ENCODE results near the gene CRACDL.

Gene CRACDL, protein sequence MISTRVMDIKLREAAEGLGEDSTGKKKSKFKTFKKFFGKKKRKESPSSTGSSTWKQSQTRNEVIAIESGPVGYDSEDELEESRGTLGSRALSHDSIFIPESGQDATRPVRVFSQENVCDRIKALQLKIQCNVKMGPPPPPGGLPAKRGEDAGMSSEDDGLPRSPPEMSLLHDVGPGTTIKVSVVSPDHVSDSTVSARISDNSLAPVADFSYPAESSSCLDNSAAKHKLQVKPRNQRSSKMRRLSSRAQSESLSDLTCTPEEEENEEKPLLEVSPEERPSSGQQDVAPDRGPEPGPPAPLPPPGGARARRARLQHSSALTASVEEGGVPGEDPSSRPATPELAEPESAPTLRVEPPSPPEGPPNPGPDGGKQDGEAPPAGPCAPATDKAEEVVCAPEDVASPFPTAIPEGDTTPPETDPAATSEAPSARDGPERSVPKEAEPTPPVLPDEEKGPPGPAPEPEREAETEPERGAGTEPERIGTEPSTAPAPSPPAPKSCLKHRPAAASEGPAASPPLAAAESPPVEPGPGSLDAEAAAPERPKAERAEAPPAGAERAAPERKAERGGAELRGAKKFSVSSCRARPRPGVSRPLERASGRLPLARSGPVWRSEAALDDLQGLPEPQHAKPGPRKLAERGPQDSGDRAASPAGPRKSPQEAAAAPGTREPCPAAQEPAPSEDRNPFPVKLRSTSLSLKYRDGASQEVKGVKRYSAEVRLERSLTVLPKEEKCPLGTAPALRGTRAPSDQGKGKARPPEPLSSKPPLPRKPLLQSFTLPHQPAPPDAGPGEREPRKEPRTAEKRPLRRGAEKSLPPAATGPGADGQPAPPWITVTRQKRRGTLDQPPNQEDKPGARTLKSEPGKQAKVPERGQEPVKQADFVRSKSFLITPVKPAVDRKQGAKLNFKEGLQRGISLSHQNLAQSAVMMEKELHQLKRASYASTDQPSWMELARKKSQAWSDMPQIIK

DNA sequence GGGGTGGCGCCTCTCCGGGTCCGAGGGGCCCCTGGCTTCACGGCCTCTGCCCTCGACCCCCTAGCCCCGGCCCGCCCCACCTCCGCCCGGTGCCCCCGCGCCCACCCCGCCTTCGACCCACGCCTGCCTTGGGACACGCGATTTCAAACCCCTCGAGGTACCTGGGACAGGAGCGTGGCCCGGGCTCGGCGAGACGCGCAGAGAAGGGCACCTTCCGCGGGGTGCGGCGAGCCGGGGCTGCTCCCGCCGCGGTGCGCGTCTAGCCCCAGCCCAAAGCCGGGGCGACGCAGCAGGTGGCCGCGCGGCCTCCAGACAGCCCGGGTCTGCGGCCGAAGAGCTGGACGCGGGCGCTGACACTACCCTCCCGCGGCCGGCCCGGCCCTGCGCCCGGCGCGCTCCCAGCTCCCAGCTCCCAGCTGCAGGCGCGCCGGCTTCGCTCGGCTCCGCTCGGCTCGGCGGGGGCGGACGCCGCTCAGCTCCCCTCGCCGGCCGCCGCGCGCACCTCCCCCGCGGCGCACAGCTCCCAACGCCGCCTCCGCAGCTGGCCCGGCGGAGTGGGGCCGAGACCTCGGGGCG lies at the start of gene CRACDL:
Gene CRACDL (minus strand): TSS at position 449 of the 576 bp plus-strand sequence. CDS start 89,425 bp downstream, outside the sequence.
- DNase-seq = no peak

GRCh38 chr2:98975611-98976010 lies 39.6 kb upstream of the CRACDL start:
- DNase-seq = no peak

DNA sequence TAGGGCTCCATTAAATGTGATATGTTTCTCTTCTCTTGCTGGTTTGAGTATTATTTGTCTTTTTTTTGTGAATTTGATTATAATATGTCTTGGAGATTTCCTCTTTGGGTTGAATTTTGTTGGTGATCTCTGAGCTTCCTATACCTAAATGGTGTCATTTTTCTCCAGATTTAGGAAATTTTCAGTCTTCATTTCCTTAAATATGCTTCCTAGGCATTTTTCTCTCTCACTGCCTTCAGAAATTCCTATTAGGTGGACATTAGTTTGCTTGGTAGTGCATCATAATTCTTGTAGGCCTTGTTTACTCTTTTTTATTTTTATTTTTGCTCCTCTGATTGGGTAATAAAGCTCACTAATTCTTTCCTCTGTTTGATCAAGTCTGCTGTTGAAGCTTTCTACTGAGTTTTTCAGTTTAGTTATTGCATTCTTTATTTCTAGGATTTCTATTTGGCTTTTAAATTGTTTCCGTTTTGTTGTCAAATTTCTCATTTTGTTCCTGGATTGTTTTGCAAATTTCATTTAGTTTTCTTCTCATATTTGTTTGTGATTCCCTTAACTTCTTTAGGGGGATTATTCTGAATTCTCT lies 36.6 kb upstream of the CRACDL start:
- DNase-seq = no peak

DNA sequence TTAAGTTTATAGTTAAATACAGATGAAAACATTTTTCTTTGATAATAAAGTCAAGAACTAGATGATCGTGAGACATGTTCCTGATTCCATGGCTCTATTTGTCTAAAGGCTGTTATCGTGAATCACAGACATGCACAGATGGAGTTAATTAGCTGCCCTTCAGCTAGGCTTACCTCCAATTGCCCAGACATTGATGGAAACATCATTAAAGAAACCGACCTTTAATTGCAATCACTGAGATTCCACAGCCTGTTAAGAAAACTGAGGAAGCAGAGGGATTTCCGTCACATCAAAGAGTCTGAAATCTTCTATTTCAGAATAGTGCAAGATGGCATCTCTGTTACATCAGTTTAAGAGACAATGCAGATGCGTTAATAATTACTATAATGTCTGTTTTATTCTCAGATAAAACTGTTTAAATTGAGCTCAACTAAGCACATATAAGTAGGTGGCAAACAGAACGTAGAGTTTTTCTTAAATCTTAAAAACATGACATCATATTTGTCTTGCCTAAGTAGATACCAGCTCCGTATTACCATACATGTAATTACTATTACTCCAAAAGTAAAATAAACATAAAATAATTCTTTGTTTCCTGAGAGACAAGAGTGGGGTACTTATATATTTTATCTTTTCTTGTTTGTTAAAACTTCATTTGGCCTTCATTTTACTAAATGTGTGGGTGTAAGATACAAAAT lies 23.9 kb upstream of the CRACDL start:
- DNase-seq = no peak

DNA sequence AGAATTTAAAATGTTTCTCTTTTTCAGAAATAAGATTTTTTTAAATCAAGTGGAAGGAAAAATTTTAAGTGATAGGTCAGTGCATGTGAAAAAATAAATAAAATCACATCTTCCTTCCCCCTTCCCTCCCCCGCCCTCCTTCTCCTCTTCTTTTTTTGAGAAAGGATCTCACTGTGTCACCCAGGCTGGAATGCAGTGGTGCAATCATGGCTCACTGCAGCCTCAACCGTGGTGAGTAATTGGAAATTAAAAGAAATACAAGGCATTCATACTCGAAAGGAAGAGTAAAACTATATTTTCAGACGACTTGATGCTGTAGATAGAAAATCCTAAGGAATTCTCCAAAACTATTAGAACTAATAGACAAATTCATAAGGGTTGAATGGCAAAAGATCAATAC lies 16.9 kb upstream of the CRACDL start:
- no peak for DNase-seq

DNA sequence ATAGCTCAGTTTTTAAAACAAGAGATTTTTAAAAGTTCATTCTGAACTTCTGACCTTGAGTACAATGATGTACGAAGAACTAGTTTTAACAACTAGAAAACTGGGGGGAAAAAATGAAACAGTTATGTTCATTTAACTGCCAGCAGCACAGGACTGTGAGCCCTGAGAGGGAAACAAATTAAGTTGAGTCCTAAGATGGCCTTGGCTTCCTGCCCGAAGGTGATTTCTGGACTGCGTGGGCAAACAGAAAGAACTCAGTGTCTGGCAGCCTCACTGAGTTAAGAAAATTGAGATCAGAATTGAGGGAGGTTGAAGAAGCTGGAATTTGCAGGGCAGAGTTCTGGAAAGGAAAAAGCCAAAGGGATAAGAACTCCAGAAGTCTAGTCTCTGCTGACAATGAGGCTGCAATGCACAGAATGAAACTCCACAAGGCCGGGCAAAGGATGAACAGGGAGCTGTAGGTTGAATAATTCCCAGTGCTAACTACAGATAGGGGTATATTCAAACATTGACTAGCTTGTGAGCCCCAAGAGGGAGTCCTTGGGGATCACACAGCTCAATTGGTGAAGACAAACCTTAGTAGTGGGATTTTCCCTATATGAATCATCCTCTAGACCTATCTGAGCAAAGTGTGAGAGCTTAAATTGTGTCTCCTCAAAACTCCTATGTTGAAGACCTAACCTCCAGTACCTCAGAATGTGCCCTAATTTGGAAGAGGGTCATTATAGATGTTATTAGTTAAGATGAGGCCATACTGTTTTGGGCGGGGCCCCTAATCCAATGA lies 13.1 kb upstream of the CRACDL start:
- DNase-seq = no peak

- no peak for DNase-seq
These were observed 11.5 kb upstream of the CRACDL start for GRCh38 chr2:98947554-98947953.

GRCh38 chr2:98946855-98947254 lies 10.8 kb upstream of the CRACDL start:
- no peak for DNase-seq

DNA sequence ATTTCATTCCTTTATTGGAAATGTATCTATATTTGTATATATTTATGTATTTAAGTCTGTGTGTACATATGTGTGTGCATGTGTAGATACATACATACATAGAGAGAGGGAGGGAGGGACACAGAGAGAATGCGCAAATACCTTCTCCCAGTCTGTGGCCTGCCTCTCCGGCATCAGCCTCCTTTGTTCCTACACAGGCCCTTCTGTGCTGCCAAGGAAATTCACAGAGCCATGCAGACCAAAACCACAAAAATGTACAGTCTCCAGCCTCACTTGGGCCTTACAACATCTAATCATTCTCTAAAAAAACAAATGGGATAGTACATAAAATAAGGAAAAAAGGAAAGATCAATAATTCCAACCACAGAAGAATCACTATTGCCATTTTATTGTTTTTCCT lies 8.8 kb upstream of the CRACDL start:
- DNase-seq = no peak

GRCh38 chr2:98940102-98940501 lies 4.1 kb upstream of the CRACDL start:
- DNase-seq = no peak

DNA sequence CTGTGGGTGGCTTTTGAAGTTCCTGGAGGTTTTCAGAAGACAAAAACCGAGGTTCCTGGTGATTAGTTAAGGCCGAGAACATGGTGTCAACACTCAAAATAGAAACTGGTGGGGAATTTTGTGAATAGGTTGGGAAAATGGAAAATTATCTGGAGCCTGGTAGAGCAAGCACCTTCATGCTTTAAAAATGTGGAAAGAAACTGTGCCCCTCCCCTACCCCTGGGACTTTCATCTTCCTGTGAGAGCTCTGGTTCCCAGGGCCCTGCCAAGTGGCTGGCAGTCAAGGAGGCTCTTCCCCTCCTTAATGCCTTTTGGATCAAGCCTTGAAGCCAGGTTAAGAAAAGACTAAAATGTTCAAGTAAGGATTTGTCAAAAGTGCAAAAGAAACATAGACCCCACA lies 1.9 kb upstream of the CRACDL start:
- DNase-seq = no peak

DNA sequence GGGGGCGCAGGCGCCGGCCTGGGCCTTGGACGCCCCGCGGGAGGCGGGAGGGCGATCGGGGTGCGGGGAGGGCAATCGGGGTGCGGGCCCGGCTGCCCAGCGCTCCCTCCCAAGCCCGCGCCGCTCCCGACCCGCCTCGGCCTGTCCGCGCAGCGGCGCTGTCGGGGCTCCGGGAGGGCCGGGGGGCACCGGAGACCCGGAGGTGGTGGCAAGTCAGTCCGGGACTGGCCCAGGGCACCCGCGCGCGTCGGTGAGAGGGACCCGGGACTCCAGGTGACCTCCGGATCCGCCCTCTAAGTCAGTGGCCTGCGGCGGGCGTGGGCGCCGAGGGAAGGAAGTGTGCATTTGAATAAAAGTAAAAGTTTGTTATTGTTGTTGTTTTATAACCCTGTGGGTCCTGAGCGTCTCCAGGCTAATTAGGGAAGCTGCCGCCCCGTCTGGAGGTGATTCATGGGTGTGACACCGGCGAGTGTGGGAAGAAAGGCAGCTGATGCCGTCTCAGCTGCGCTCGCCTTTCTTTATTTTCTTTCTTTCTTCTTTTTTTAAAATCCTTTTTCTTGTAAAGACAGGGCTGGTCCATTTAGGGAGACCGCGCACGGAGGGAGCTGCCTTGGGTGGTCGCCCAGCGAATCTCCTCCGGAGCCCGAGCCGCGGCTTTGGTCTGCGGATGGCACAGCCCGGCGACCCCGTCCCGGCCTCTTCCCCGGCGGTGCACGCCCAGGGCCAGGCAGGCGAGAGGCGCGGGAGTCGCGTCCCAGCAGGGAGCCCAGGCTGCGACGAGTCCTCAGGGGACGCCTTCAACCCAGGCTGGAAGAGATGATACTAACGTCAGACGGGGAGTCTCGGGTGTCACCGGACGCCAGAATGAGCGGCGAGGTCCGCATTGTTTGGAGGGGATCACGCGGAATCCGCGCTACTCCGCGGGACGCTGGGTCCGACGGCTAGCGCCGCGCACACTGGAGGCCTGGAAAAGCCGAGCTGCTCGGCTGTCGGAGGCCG lies 627 bp upstream of the CRACDL start:
- DNase-seq = no peak

- no peak for DNase-seq
These were observed 784 bp downstream of the CRACDL start for GRCh38 chr2:98935111-98935770.

GRCh38 chr2:98932778-98933343 lies 3.2 kb downstream of the CRACDL start:
- DNase-seq = no peak

DNA sequence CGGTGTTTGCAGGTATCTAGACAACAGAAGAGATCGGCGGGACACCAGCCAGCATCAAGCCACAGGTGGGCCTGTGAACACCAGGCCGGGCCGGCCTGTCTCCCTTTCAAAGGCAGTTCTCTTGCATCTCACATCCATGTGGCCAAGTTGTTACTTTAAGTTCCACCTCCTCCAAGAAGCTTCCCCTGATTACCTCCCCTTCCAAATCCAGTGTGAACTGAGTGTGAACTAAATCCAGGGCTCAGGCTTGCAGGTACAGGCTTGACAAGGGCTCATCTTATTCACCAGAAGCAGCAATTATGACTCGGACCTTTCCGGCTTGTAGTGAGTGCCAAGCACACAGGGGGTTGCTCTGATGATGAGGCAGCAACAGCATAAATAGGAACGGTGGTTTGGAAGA lies 3.9 kb downstream of the CRACDL start:
- DNase-seq = no peak

DNA sequence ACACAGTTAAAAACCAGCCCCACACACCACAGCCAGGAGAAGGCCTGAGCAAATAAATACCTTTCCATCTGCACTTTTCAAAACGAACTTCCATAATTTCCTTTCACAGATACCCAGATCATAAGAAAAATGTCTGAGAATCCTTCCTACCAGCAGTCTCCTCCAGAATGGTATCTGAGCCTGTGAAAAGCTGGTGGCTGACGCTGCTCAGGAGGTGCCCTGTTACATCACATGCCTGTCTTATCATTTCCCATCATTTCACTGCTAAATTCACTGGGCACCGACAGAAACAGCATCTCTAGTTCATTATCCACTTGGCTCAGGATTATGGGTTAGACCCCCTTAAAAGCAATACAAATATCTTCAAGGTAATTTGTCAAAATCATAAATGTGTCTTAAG lies 4.4 kb downstream of the CRACDL start:
- no peak for DNase-seq

- no peak for DNase-seq
These were observed 6.1 kb downstream of the CRACDL start for GRCh38 chr2:98929920-98930319.

- no peak for DNase-seq
These were observed 7.8 kb downstream of the CRACDL start for GRCh38 chr2:98928242-98928641.

DNA sequence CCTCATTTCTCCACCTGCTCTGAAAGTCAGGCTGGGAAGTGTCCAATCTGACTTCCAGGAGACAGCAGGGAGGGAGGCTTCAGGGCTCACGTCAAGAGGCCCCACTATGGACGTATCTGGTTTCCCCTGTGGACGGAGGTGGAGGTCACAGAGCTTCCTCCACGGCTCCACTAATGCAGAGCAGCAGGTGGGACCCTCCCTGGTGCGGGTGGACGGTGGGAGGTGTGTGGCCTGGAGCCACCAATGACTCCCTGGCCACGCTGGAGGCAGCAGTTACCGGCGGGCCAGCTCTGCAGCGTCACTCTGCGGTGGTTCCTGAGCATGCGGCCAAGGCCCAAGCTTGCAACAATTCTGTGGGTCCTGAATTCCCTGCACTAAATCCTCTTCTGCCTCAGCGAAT lies 9.0 kb downstream of the CRACDL start:
- no peak for DNase-seq
